ENCODE results near the gene MAD1L1. TPM values are rescaled to one million over a fixed set of nuclear protein-coding genes. Genes with fewer than 3 reads are reported as not detected.

Gene MAD1L1
- total RNA-seq, 1 donor from 2014 or later: 32.7 TPM

DNA sequence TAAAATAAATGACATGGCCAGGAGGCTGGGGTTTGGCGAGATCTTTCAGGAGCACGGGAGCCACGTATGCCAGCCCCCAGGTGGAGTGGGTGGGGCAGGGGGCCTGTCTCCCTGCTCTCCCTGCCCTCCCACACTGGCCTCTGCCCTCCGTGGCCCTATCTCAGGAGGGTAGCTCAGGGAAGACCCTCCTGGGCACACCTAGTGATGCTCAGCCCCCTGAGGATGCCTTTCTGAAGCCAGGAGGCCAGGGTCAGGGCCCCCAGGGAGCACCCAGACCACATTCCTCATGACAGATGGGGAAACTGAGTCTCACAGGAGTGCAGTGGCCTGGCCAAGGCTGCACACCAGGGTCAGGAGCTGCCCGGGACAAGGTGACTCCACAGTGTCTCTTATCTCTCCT lies 339.3 kb downstream of the MAD1L1 start:
- Mint-ChIP-seq H3K4me1 (ENCODE audit: unreplicated experiment) (no peaks in the 10 kb centered on the region), H3K4me3 (ENCODE audit: unreplicated experiment) (no peak overlapping the region), H3K27me3 (ENCODE audit: unreplicated experiment) (no peaks in the 10 kb centered on the region), H3K9me3 (ENCODE audit: unreplicated experiment) (no peaks in the 10 kb centered on the region), H3K36me3 (ENCODE audit: unreplicated experiment) (peaks cover 2% of the 10 kb centered on the region), H3K27ac (ENCODE audit: unreplicated experiment) (no peak overlapping the region)
- no peak for DNase-seq (ENCODE audit: extremely low spot score, unreplicated experiment)
- TF ChIP-seq, protein P1, sequence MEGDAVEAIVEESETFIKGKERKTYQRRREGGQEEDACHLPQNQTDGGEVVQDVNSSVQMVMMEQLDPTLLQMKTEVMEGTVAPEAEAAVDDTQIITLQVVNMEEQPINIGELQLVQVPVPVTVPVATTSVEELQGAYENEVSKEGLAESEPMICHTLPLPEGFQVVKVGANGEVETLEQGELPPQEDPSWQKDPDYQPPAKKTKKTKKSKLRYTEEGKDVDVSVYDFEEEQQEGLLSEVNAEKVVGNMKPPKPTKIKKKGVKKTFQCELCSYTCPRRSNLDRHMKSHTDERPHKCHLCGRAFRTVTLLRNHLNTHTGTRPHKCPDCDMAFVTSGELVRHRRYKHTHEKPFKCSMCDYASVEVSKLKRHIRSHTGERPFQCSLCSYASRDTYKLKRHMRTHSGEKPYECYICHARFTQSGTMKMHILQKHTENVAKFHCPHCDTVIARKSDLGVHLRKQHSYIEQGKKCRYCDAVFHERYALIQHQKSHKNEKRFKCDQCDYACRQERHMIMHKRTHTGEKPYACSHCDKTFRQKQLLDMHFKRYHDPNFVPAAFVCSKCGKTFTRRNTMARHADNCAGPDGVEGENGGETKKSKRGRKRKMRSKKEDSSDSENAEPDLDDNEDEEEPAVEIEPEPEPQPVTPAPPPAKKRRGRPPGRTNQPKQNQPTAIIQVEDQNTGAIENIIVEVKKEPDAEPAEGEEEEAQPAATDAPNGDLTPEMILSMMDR (IDR thresholded peaks at IDR 0.05): no peak

DNA sequence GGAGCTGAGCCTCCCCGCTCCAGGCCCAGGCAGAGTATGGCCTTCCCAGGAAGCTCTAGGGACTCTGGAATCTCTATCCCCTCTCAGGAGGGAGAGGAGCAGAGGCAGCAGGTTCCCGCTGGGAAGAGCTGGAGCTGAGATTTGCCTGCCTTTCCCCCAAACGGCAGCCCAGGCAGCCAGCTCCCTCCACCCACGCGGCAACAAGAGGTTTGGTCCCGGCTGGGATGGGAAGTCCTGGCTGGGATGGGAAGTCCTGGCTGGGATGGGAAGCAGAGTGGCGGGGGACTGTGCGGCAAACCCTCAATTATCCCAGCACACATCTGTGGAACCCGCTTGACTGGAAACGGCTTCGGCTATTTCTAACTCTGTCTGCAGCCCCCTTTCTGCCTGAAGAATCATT lies 339.7 kb downstream of the MAD1L1 start:
- Mint-ChIP-seq H3K36me3 (ENCODE audit: unreplicated experiment) (peaks cover 2% of the 10 kb centered on the region), H3K4me3 (ENCODE audit: unreplicated experiment) (no peak overlapping the region), H3K4me1 (ENCODE audit: unreplicated experiment) (no peaks in the 10 kb centered on the region), H3K27me3 (ENCODE audit: unreplicated experiment) (no peaks in the 10 kb centered on the region), H3K9me3 (ENCODE audit: unreplicated experiment) (no peaks in the 10 kb centered on the region), H3K27ac (ENCODE audit: unreplicated experiment) (no peak overlapping the region)
- DNase-seq (ENCODE audit: extremely low spot score, unreplicated experiment): no peak
- TF ChIP-seq, protein P1 (IDR thresholded peaks at IDR 0.05): no peak

DNA sequence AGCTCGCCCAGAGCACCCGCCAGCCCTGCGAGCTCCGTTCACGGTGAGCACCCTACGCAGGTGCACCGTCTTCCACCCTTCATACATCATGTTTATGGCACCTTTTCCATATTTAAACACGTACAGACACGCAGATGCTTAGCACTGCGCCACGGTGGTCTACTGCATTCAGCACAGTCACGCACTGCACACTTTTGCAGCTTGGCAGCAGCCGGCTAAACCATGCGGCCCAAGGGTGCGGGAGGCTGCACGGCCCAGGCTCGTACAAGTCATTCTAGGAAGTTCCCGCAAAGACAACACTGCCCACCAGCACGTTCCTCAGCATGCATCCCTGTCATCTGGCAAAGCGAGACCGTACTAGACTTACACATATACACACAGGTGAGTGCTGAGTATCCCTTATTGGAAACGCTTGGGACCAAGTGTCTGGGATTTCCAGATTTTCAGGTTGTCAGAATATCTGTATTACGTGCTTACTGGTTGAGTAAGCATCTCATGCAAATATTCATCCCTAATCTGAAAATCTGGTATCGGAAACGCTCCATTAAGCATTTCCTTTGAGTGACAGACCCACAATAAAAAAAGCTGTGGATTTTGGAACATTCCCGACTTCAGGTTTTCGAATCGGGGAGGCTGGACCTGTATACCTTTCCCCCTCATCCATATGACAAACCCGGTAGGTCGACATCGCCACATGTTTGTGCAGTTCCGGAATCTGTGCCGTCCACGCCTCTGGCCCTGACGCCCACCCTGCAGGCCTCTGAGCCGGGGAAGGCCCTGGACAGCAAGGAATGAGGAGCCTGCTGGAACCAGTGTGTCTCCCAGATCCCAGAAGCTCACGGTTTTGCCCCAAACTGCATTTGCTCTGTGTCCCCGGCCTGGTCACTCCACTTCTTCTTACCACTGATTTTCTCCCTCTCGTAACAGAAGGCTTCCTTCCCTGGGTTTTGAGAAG lies 340.5 kb downstream of the MAD1L1 start:
- Mint-ChIP-seq H3K36me3 (ENCODE audit: unreplicated experiment) (peaks cover 2% of the 10 kb centered on the region), H3K27ac (ENCODE audit: unreplicated experiment) (no peak overlapping the region), H3K27me3 (ENCODE audit: unreplicated experiment) (no peaks in the 10 kb centered on the region), H3K9me3 (ENCODE audit: unreplicated experiment) (no peaks in the 10 kb centered on the region), H3K4me1 (ENCODE audit: unreplicated experiment) (no peaks in the 10 kb centered on the region), H3K4me3 (ENCODE audit: unreplicated experiment) (no peak overlapping the region)
- DNase-seq (ENCODE audit: extremely low spot score, unreplicated experiment): no peak
- TF ChIP-seq, protein P1 (IDR thresholded peaks at IDR 0.05): no peak

DNA sequence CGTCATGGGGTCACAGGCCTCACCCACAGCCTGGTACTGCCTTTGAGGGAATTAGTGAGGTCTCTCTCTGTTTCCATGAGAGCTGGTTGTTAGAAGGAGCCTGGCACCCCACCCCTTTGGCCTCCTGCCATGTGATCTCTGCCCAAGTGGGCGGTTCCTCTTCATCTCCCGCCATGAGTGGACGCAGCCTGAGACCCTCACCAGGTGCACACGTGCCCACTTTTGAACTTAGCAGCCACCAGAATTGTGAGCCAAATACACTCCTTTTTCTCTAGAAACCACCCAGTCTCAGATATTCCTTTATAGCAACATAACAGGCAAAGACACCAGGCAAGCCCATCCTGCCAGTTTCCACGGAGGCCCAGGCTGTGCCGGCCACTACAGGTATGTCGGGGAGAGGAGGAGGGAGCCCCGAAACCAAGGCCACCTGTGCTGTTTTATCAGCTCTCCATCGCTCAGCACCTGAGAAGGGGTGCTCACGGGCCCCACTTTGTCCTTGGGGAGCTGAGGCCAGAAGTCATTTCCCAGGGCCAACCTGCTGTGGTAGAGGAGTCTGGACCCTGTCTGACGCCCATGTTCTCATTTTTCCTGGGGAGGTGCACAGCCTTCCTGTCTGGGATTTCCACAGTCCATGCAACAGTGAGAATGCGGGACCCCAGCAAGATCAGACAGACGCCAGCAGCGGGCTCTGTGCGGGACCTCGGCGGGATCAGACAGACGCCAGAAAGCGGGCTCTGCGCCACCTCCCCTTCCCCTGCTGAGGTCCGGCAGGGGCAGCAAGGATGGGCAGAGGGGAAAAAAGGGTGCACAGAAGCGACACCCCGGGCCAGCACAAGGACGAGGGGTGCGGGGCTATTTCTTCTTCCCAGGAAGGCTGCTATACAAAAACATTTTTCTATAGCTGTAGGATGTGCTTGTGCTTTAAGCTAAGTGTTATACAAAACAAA lies 342.2 kb downstream of the MAD1L1 start:
- H3K9me3 Mint-ChIP-seq (ENCODE audit: unreplicated experiment): no peaks in the 10 kb centered on the region
- TF ChIP-seq, protein P1 (IDR thresholded peaks at IDR 0.05): no peak
- H3K36me3 Mint-ChIP-seq (ENCODE audit: unreplicated experiment): no peaks in the 10 kb centered on the region
- H3K4me3 Mint-ChIP-seq (ENCODE audit: unreplicated experiment): no peak overlapping the region
- no peaks in the 10 kb centered on the region for H3K27me3 Mint-ChIP-seq (ENCODE audit: unreplicated experiment)
- no peak for DNase-seq (ENCODE audit: extremely low spot score, unreplicated experiment)
- no peak overlapping the region for H3K27ac Mint-ChIP-seq (ENCODE audit: unreplicated experiment)
- H3K4me1 Mint-ChIP-seq (ENCODE audit: unreplicated experiment): no peaks in the 10 kb centered on the region

Measured in osteocyte (in vitro differentiated cells).